ENCODE data around the gene GALNT2.

The GALNT2 gene

DNA sequence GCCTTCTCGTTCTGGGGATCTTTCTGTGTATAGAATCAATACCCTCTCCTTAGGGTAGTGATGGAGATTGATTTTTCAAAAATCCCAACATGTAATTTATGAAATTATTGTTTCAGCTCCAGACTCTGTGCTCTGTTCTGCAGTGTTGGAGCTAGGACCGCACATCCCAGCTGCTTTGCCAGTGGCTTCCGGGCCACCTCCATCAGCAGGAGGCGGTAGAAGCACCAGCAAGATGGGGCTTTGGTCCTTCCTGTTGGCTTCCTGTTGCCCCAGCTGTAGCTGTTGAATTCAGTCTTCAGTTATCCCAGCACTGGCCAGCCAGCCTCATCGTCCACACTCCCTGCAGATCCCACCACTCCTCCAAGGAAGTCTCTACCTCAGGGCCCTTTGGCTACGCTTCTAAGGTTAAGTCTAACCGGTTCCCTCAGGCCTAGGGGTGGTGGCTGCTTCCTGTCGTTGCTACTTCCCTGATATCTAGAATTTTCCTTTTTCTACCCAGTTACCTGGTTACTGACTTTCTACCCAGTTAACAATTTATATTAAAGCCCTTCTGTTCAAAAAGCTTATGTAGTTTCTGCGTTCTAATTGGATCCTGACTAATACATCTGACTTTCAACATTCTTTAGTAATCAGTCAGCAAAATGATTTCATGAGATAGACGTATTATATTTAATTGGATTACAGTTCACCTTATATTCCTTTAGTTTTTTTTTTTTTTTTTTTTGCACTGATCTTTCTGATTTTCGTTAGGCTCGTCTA is 24.6 kb downstream of the GALNT2 start:
- DNase-seq (ENCODE audit: low read depth), result no peak

DNA sequence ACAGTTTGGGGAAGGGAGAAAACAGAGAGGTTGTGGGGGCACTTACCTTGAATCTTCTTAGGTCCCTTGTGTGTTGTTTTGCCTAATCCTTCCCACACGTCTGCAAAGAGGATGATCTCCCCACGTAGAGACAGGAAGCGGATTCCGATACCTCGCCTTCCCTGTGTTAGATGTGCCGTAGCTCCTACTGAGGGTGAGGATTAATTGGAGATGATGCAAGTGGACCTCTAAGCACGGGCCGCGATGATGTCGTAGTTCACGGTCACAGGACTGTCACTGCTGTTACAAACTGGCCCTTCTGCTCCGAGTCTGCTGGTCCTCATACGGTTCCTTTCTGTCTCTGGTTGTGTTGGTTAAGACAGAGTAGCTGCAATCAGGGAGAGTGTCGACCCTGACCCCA is 27.7 kb downstream of the GALNT2 start:
- DNase-seq (ENCODE audit: low read depth), result no peak

DNA sequence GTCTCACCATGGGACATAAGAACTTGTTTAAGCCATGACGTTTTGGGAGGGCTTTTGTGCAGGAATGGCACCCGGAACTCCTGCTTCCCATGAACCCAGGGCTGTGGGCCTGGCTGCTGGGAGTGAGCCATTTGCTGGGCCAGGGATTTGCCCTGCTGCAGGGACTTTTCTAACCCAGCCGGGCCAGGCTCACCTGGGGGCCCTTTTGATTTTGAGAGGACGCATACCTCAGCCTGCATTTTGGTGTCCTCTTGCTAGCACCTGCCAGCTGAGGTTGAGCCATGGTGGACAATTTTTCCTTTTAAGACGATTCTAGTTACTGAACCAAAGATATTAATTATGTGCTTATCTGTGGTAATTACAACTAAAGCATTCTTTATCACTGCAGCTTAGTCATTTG is 28.9 kb downstream of the GALNT2 start:
- no peak for DNase-seq (ENCODE audit: low read depth)

DNA sequence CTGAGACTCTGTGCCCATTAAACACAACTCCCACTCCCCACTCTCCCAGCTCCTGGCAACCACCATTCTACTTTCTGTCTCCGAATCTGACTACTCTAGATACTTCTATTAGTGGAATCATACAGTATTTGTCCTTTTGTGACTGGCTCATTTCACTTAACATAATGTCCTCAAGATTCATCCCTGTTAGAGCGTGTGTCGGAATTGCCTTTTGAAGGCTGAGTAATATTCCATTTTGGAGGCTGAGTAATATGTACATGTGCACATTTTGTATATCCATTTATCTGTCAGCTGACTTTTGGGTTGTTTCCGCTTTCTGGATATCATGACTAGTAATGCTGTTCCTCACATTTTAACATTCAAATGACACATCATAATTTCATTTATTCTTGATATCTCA is 30.3 kb downstream of the GALNT2 start:
- DNase-seq (ENCODE audit: low read depth), result no peak

DNA sequence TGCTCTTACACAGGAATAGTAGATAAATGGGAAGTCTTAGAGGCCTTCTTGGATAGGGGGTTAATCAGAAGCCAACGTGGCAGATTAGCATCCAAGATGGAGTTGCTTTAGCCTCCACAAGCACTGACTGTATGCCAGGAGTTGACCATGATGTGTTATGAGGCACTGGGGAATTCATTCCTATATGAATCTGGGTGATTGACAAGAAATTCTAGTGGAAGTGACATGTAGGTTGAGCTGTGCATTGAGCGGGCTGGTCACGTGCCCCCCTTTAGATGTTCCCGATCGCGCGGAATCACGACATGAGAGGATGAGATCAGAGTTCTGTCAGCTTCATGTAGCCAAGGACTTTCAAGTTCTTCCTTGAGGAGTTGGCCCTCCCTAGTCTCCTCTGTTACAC is 31.7 kb downstream of the GALNT2 start:
- no peak for DNase-seq (ENCODE audit: low read depth)

DNA sequence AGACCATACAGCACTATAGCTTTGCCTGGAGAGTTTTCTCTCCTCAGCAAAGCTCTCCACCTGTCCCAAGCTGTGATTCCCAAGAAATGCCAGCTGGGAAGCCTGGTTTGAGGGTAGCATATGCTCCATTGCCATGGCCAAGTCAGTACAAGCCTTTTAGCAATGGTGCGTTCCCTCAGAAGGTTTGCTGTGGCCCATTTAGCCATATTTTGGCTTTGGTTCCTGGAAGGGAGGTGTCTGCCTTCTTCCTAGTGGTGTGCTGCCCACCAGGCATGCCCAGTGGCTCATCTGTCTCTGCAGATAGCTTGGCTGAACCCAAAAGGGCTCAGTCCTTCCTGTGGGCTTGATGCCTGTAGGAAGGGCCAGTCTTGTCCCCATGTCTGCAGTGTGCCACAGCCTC is 32.4 kb downstream of the GALNT2 start:
- DNase-seq (ENCODE audit: low read depth), result no peak

DNA sequence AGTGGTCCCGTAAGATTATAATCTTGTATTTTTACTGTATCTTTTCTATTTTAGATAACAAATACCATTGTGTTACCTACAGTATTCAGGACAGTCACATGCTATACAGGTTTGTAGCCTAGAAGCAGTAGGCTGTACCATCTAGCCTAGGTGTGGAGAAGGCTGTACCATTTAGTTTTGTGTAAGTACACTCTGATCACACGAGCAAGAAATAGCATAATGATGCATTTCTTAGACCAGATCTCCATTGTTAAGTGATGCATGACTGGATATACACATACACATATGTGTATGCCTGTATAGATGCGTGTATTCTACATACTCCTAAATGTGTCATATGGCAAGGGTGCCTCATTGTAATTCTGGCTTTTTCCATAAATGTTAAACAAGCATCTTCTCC is 33.9 kb downstream of the GALNT2 start:
- DNase-seq (ENCODE audit: low read depth), result no peak

DNA sequence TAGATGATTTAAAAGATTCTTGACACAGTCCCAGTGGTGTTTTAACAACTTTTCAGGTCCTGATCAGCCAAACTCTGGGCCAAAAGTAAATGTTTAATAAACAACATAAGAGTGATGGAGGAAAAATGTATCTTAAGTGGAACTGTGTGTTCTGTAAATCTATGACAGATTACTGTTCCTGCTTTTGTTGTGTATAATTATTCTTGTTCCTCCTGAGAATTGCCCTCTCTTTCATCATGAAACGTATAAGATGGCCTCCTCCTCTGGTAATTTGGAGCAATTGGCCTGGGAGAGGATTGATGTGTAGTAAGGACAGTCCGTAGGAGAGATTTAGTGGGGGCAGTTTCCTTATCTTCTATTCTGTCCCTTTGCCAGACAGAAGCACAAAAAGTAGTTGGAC is 34.5 kb downstream of the GALNT2 start:
- no peak for DNase-seq (ENCODE audit: low read depth)

DNA sequence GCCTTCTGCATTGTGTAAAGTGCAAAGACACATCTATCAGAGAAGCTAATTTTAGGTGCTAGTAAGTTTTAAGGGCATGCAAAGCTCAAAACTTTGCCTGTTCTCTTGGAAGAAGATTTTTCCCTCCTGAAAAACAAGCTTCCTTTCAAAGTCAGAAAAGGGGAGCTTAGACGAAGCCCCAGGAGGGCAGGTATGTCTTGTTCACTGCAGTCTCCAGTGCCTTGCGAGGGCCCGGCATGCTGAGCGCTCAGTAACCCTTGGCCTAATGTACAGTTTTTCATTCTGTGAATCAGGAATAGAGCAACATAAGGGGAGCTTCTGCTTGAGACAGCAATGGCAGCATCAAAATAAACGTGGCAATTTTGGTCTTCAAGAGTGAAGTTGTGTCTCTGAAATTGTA is 35.0 kb downstream of the GALNT2 start:
- DNase-seq (ENCODE audit: low read depth), result no peak

DNA sequence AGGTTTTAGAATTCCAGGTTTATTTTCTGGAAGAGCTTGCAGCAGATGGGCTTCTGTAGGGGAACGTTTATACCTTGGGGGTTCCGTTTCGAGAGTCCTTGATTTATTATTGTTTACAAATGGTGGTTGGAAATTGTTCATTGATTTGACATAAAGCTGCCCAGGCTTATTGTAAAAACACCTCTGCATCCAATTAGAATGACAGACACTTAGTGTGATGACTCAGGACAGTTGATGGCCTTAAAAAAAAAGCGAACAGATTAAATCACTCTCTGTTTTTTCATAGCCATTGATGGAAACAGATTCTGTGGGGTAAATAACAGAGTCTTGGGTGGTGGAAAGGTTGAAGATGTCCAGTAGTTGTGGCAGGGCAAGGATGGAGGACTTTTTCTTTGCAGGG is 35.4 kb downstream of the GALNT2 start:
- DNase-seq (ENCODE audit: low read depth), result no peak

DNA sequence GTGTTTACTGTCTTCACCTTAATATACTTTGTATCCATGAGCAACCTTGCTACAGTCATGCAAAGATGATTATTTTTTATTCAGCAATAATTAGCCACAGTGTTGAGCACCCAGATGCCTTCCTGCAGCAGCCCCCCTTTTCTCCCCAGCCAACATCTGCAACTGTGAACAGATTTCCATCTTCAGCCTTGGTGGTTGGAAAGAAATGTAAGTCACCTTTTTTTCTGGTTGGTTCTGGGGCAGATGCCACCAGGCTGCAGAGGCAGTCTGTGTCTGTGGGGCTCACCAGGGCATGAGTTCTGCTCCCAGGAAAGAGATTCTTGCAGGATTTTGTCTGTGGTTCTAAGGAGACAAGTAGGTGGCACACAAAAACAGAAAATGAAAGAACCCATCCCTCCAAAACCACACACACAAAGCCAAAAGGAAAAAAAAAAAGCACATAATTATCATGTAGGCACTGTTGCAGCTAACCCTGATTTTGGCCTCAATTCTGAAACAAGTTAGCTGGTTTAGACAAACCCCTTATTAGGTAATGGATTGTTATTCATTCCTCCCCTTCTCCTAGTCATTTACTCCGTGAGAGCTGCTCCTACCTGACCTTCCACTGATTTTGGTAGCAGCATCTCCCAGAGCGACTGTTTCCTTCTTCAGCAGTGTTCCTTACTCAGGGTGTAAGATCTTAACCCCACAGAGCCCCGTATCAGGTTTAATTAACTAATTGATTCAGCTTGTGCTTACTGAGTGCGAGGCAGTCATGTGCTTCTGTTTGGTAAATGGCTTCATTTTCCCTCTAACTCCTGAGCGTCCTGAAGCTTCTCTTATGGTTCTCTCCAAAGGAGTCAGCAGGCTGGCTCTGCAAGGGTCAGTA is 36.5 kb downstream of the GALNT2 start:
- no peak for DNase-seq (ENCODE audit: low read depth)

DNA sequence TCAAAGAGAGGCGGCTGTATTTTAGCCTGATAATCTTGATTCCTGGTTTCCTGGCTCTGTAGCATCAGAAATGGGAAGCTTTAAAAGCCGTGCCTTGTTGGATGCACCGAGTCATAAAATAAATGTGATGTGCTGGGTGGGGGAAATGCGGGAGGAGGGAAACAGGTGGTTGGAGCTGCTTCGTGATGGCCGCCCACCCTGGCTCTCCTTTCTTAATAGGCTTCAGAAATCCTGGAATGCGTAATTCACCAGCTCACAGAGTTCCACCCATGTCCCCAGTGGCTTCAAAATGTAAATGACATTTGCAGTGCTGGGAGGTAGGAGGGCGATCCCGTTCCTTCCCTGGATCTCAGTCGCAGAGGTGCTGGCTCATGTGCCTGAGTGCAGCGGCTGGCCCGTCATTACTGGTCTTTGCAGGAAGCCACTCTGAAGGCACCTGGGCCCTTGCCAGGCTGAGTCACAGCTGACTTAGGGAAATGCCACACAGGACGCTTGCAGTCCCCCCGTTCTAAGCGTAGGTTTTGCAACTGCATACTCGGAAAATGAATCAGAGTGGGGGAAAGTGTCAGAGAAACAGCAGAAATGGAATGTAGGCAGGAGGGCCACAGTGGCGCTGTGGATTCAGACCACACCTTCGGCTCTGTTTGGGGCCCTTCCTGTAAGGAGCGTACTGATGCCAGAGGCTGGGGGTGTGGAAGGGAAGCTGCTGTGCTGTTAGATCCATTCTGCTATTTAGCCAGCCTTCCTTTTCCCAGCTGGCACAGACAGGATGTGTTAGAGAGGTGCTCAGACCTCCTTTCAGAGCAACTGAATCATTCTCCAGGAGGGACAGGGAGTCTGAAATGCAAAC is 37.6 kb downstream of the GALNT2 start:
- DNase-seq (ENCODE audit: low read depth), result peak; percentile 42

DNA sequence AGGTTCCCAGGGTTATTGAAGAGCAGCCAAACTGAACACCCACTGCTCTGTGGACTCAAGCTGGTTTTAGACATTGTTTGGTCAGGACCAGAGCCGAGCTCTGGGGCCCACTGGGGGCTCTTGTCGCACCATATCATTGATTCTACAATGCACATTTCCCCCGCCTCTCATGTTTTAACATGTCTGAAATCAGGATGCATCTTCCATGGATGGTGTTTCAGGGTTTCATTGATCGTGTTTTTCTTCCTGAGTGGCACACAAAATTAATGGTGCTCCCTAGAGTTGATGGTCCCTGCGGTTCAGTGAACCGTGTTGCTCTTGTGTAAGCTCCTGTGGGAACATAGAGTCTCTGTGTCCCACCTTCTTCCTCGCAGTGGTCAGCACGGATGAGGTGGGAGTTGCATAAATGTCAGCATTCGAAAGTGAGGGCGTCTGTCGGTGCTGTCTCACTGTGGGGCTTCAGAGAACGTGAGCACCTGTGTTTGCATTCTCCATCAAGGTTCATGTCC is 38.3 kb downstream of the GALNT2 start:
- no peak for DNase-seq (ENCODE audit: low read depth)

DNA sequence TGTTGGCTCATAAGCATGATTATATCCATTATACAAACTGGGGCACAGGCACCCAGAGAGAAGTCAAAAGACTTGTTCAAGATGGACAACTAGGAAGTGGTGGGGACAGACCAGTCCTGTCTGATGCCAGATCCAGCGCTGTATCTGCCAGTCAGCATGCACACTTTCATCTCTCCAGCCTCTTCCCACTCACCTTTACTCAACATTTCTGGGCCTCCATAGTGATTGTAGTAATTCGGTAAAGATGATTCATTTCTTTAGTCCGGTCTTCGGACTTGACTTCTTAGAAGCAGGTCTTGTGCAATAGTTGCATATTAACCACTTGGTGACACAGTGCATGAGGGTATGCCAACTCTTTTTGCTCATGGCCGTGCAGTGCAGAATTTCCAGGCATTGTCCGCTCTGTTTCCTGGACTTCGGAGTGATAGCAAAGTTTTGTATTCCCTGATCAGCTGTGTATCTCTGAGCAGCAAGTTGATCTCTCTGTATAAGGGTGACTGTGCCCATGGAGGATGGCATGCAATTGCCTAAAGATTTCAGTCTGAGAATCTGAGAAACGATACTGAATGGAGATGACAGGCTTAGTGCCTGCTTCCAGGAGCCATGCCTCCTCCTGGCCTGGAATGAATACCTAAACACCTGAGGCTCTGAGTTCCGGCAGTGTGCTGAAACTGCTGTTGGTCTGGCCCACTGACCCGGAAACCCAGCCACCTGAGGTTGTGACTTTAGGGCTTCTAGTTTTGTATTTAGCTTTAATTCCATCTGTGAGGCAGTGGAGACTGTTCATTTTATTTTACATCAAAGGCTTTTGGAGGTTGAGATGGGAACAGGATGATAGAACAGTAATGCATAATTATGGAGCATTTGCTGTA is 39.0 kb downstream of the GALNT2 start:
- DNase-seq (ENCODE audit: low read depth), result no peak

DNA sequence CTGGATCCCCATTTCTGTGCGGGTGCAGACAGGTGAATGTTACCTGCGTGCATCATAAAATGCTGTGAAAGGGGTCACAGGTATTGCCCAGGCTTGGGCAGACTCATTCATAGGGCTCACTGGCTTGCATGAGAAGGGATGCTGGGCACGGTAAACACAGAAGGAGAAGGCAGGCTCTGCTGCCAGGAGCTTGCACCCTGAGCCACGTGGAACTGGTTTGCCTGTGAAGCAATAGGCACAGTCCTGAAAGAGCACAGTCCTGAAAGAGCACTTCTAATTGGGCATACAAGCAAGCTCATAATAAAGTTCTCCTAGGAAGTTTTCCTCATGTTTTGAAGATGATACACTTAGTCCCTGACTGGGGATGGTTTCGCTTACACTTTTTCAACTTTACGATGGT is 40.9 kb downstream of the GALNT2 start:
- DNase-seq (ENCODE audit: low read depth), result no peak

DNA sequence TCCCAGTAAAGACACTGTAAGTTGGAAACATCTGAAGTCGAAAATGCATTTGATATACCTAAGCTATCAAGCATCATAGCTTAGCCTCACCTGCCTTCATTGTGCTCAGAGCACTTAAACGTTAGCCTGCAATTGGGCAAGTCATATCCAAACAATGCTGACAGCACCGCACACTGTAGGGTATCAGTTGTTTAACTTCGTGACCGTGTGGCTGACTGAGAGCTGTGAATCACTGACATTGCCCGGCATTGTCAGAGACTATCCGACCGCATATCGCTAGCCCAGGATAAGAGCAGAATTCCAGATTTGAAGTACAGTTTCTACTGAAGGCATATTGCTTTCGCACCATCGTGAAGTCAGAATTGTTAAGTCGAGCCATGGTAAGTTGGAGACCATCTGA is 41.5 kb downstream of the GALNT2 start:
- DNase-seq (ENCODE audit: low read depth), result no peak

DNA sequence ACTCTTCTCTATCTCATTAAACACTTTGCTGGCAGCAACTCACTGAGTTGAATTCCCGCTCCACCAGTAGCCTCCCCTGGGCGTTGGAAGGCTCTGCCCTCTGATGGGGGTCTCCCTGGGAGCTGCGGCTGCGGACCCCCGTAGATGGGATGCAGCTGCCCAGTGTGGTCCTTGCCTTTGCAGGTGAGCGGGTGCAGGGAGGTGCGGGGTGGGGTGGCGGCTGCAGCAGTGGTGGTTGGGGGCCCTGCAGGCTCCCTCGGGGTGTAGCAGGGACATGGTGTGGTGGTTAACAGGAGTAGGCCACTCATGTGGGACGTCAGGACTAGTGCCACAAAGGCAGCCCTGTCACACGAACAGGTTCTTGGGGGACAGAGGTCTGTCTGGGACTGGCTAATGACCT is 42.0 kb downstream of the GALNT2 start:
- no peak for DNase-seq (ENCODE audit: low read depth)

DNA sequence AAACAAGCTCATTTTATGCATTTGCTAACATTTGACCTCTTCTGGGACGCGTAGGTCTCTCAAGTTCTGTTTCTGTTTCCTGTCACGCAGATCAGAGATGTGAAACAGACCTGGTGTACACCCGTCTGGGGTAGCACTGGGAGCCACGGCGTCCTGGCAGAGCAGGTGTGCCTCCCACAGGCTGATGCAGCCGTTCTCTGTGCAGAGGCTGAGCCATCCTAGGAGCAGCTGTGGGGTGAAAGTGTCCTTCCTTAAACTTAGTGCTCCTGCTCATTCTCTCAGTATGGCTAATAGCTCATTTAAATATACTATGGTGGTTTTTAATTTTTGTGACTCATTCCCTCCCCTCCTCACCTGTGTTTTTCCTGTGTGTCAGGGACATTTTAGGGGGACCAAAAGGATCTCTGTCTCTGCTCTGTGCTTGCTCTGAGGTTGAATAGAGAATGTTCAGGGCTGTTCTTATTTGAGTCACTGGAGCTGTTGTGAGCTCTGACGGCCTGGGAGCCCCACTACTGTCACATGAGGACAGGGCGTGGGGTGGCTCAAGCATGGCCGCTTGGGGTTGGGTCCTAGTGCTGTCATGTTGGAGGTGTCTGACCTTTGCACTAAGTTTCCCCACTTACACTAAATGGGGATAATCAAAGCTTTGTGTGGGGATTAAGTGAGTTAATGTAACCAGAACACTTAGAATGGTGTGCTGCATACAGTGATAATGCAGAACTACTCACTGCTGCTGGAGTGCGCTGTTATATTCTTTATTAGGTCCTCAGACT is 43.0 kb downstream of the GALNT2 start:
- DNase-seq (ENCODE audit: low read depth), result no peak

DNA sequence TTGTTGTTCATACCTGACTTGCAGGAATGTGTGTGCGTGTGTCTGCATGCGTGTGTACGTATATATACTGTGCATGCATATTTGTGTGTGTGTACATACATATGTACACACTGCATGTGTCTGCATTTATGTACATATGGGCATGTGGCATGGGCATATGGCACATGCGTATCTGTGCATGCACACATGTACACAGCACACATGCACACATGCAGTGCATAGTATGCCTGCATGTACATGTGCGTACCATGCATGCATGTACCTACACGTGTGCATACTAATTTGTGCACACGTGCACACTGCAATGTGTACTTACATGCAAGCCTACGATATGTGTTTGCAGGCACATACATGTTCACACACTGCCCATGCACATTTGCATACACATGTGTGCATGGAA is 43.9 kb downstream of the GALNT2 start:
- no peak for DNase-seq (ENCODE audit: low read depth)

DNA sequence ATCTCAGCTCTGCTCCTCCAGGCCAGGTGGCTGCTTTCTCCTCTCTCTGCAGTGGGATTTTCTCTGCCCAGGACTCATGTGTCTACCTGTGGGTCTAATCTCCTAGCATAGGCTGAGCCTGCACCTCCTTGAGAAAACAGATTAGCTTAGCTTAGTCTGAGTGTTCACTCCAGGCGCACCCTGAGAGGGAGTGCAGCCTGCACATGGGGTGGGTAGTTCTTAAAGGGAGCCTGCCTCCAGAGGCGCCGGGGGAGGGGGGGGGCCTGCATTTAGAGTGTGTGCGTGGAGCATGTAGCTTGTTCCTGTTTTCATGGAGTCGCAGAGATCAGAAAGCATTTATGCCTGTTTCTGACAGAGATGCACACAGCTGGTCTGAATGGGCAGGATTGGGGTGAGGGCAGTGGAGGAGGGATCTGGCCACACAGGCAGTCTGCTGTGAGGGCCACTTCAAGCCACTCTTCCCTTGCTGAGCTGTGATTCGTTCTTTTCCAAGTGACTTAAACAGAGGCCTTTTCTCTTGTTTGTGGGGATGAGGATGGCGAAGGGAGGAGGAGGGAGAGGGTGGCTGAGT is 45.2 kb downstream of the GALNT2 start:
- DNase-seq (ENCODE audit: low read depth), result no peak

Data from stimulated activated CD8-positive, alpha-beta memory T cell treated with anti-CD3 and anti-CD28 coated beads, Interleukin-12 subunit alpha, Interleukin-12 subunit beta, amount 100 ng/mL, for 1 hour (primary cell).